ENCODE measurements around the gene CEPT1. TPM values are rescaled to one million over a fixed set of nuclear protein-coding genes. Genes with fewer than 3 reads are reported as not detected.

CEPT1 gene
- total RNA-seq, 1 experiment from 2014 or later: 33.6 TPM

- H3K27me3 ChIP-seq (ENCODE audit: insufficient read depth, low read depth): no peaks in the 10 kb centered on the region
- H3K27ac ChIP-seq: no peak overlapping the region
- intact Hi-C loops (cut with micrococcal nuclease; ENCODE audit: unreplicated experiment): no loop called here
- no peak overlapping the region for H3K4me3 ChIP-seq
- no peak for DNase-seq
- ChIA-PET CTCF (no interaction called here), POLR2A (ENCODE audit: unreplicated experiment) (no interaction called here)
- H3K79me2 ChIP-seq (ENCODE audit: low read depth): no peaks in the 10 kb centered on the region
- no peaks in the 10 kb centered on the region for H3K36me3 ChIP-seq (ENCODE audit: low read depth)
- no peak overlapping the region for H3K4me2 ChIP-seq
- no peaks in the 10 kb centered on the region; the same call in 1 of the 2 replicates for H3K9me3 ChIP-seq (ENCODE audit: insufficient read depth, low read depth)
- peaks cover 10% of the 10 kb centered on the region for H3K4me1 ChIP-seq (replicated peaks; ENCODE audit: insufficient read depth)
- no TSS peak for BruUV-seq (replicated peaks)
- TF ChIP-seq CTCF (conservative IDR thresholded peaks at IDR 0.05) (no peak), EZH2 (IDR thresholded peaks at IDR 0.05; ENCODE audit: low read depth) (no peak)
- H4K20me1 ChIP-seq (ENCODE audit: insufficient read depth): no peaks in the 10 kb centered on the region
- no peak overlapping the region for H2AFZ ChIP-seq
- no peaks in the 10 kb centered on the region for H3K9me2 ChIP-seq (ENCODE audit: insufficient read depth)
- H3F3A ChIP-seq (ENCODE audit: insufficient read depth, low read depth): 0 out of 2 replicates have a peak, but pooled peaks cover 1% of the 10 kb centered on the region
Observed at GRCh38 chr1:111217183-111217910, 77.3 kb downstream of the CEPT1 start.

GRCh38 chr1:111218701-111219556, 78.9 kb downstream of the CEPT1 start:
- no peak overlapping the region for H2AFZ ChIP-seq
- no peak for TF ChIP-seq EZH2 (IDR thresholded peaks at IDR 0.05; ENCODE audit: low read depth)
- no peak for TF ChIP-seq CTCF (conservative IDR thresholded peaks at IDR 0.05)
- H3K4me2 ChIP-seq: no peak overlapping the region
- ChIA-PET CTCF (interaction anchor here (0.7 kb wide), 1 partner anchor 1424 kb away, joined by 5 read pairs; no protein-coding TSS in a partner anchor), POLR2A (ENCODE audit: unreplicated experiment) (no interaction called here)
- H3K9me3 ChIP-seq (ENCODE audit: insufficient read depth, low read depth): no peaks in the 10 kb centered on the region; the same call in 1 of the 2 replicates
- BruUV-seq (replicated peaks): no TSS peak
- no peaks in the 10 kb centered on the region for H3K27me3 ChIP-seq (ENCODE audit: insufficient read depth, low read depth)
- intact Hi-C loops (cut with micrococcal nuclease; ENCODE audit: unreplicated experiment): no loop called here
- no peaks in the 10 kb centered on the region for H3K79me2 ChIP-seq (ENCODE audit: low read depth)
- 0 out of 2 replicates have a peak, but pooled peaks cover 5% of the 10 kb centered on the region for H3F3A ChIP-seq (ENCODE audit: insufficient read depth, low read depth)
- peaks cover 14% of the 10 kb centered on the region for H3K4me1 ChIP-seq (replicated peaks; ENCODE audit: insufficient read depth)
- H3K36me3 ChIP-seq (ENCODE audit: low read depth): no peaks in the 10 kb centered on the region
- H3K4me3 ChIP-seq: no peak overlapping the region
- no peaks in the 10 kb centered on the region for H3K9me2 ChIP-seq (ENCODE audit: insufficient read depth)
- no peaks in the 10 kb centered on the region for H4K20me1 ChIP-seq (ENCODE audit: insufficient read depth)
- no peak for DNase-seq
- H3K27ac ChIP-seq: no peak overlapping the region

- H2AFZ ChIP-seq: no peak overlapping the region
- intact Hi-C loops (cut with micrococcal nuclease; ENCODE audit: unreplicated experiment): no loop called here
- no peaks in the 10 kb centered on the region; the same call in 1 of the 2 replicates for H3K9me3 ChIP-seq (ENCODE audit: insufficient read depth, low read depth)
- H3K9me2 ChIP-seq (ENCODE audit: insufficient read depth): no peaks in the 10 kb centered on the region
- CTCF ChIA-PET: no interaction called here
- H3K4me2 ChIP-seq: no peak overlapping the region
- H3K27me3 ChIP-seq (ENCODE audit: insufficient read depth, low read depth): no peaks in the 10 kb centered on the region
- 0 out of 2 replicates have a peak, but pooled peaks cover 5% of the 10 kb centered on the region for H3F3A ChIP-seq (ENCODE audit: insufficient read depth, low read depth)
- BruUV-seq (replicated peaks): no TSS peak
- H3K4me3 ChIP-seq: no peak overlapping the region
- no peak overlapping the region for H3K27ac ChIP-seq
- TF ChIP-seq EZH2 (IDR thresholded peaks at IDR 0.05; ENCODE audit: low read depth) (no peak), CTCF (conservative IDR thresholded peaks at IDR 0.05) (no peak)
- H4K20me1 ChIP-seq (ENCODE audit: insufficient read depth): no peaks in the 10 kb centered on the region
- H3K36me3 ChIP-seq (ENCODE audit: low read depth): no peaks in the 10 kb centered on the region
- DNase-seq: no peak
- H3K79me2 ChIP-seq (ENCODE audit: low read depth): no peaks in the 10 kb centered on the region
- POLR2A ChIA-PET (ENCODE audit: unreplicated experiment): no interaction called here
- peaks cover 14% of the 10 kb centered on the region for H3K4me1 ChIP-seq (replicated peaks; ENCODE audit: insufficient read depth)
Observed at GRCh38 chr1:111219557-111220286, 79.7 kb downstream of the CEPT1 start.
